Measurements from ENCODE around the gene GFOD1.
"Not testable (repeated sequence)": the region's sequence is repeated elsewhere in the genome, so short reads cannot be mapped to it uniquely, and the experiment has no call there.

Gene GFOD1

DNA sequence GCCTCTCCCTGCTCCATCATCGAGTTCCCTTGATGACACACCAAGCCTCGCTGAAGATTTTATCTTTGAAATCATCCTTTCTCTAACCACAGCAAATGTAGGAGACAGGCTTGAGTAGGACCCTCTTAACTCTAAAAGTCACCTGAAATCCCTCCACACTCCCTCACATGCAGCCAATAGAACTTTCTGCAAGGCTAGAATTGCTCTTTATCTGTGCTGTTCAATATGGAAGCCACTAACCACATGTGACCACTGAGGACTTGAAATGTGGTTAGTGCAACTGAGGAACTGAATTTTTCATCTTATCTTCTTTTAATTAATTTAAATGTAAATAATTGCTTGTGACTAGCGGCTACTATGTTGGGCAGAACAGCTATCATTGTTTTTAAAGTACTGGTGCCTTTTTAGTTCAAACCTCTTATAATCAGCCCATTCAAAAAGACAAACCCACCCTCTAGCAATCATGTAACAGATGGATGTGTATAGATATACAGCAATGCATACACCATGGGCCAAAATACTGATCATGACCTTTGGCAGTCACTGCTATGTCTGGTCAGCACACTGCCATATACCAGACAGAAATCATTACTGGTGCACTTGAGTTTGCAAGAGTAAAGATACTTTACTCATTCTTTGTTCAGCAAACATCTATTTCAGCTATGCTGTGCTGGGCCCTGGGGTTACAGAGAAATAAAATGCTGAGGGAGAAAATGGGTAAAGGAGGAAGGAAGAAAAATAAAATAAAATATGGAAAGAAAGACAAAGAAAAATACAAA lies 50.0 kb downstream of the GFOD1 start:
- no peak for DNase-seq

DNA sequence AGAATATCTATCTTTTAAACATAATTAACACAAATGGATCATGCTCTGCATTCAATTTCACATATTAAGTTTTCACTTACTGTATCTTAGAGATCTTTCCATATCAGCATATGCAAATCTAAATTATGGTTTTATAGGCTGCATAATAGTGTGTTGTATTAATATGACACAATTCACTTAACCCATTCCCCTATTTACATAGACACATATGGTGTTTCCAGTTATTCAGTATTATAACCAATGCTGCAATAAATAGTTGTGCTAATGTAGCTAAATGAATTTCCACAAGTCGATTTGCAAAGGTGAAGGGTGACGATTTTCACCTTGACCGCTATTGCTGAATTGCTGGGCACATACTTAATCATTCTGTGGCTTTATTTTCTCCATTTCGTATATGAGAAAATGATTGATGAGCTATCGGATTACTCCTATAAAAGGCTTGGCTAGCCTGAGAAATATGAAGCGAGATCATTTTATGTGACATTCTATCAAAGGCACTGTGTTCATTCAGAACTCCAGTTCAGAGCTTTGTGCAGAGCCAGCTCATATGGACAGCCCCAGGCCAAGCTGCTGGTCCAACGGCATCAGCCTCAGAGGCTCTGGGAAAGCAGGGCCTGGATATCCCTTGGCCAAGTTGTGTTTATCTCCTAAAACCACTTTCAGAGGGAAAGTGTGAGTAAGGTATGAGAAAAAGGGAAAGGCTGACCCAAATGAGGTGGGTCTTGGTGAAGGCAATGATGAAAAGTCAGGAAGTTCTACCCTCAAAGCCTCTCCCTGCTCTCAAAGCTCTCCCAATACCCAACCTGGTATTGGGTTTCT lies 50.8 kb downstream of the GFOD1 start:
- no peak for DNase-seq

DNA sequence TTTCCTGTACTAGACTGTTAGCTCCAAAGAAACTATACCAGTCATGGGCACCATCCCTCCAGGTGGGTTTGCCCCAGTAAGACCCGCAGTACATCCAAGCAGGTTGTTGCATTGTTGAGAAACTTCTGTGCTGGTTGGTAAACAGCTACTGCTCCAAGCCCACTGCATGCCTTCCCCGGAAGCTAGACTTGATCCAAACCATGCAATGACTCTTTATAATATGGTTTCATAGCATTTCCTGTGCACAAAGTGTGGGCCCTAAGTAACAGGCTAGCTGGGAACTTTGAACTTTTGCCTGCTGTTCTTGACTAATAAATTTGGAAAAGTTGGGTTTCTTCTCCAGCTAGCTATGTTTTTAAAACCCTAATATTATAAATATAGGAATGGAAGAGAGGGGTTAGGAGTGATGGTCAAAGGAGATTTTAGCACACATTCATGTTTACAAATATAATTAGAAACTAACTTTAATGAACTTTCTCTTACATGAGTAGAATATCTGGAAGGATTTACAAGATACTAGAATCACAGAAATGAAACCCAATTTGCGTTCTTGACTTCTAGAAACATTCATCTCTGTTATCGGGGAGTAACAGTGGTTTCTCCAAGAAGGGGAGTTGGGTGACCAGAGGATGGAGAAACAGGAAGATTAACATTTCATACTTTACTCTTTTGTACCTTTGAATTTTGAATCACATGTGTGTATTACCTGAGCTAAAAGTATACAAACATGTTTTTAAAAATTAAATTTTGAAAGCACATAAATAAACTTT lies 51.7 kb downstream of the GFOD1 start:
- no peak for DNase-seq

DNA sequence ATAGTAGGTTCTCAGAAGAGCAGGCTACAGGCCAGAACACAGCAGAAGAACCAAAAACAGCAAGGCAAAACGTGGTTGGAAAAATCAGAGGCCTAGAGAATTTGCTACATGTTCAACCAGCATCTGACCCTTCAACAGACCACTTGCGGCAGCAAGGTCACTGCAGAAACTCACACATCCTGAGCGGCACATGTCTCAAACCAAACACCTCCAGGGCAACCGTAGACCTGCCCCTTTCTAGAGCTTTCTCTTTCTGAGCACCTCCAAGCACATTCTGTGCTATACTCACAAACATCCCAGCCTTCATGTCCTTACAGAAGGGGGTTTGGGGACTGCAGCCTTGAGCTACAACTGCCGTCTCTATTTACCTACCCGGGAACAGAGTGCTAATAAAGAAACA lies 52.6 kb downstream of the GFOD1 start:
- no peak for DNase-seq

DNA sequence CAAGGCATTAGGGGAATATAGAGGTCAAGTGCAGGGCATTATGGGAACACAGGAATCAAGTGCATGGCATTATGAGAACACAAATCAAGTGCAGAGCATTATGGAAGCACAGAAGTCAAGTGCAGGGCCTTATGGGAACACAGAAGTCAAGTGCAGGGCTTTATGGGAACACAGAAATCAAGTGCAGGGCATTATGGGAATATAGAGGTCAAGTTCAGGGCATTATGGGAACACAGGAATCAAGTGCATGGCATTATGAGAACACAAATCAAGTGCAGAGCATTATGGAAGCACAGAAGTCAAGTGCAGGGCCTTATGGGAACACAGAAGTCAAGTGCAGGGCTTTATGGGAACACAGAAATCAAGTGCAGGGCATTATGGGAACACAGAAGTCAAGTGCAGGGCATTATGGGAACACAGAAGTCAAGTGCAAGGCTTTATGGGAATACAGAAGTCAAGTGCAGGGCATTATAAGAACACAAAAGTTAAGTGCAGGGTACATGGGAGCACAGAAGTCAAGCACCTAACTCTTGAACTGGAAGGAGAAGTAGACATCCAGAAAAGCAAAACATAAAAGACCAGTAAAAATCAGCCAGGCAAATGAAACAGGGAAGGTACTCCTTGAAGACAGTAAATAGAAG lies 53.1 kb downstream of the GFOD1 start:
- DNase-seq, result not testable (repeated sequence)

DNA sequence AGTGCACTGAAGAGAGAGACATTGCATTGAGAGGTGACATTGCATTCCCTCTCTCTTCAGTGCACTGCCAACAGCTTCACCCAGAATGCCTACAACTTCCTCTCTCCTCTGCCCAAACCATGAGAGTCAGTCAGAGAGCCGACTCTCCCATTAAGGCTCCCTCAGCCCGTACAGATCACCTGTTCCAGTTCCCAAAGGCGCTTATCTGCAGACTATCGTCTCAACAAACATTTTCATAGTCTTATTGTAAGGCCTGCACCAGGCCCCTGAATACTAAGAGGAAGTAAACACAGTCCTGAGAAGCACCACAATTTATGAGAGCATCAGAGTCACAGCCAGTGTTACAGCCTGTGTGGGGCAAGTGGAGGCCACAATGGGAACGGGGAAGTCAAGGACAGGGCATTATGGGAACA lies 53.7 kb downstream of the GFOD1 start:
- DNase-seq, result no peak

- DNase-seq, result no peak
These were observed 54.7 kb downstream of the GFOD1 start for GRCh38 chr6:13432526-13433184.

GRCh38 chr6:13431861-13432465 lies 55.4 kb downstream of the GFOD1 start:
- DNase-seq, result no peak

DNA sequence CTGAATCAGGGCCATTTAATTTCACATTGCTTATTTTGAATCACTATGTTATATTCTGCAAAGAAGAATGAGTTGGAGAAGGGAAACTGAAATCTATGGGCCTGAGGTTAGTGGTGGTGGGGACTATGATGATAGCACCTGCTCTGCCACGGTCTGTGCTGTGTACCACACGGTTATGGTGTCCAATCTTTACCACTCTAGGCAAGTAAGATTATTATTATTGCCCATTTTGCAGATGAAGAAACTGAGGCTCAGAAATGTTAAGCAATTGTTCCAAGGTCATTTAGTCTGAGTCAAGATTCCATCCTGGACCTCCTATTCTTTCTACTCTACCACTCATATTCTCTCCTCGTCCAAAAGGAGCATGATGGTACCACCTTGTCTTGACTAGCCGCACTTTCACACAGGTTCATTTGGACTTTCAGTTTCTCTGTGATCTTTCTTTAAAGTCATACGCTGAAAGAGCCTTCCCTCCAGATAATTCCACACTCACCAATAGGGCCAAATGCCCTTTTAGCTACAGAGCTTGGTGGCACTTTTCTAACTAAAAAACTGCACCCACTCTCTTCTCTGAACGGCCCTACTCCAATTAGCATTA lies 56.2 kb downstream of the GFOD1 start:
- no peak for DNase-seq

DNA sequence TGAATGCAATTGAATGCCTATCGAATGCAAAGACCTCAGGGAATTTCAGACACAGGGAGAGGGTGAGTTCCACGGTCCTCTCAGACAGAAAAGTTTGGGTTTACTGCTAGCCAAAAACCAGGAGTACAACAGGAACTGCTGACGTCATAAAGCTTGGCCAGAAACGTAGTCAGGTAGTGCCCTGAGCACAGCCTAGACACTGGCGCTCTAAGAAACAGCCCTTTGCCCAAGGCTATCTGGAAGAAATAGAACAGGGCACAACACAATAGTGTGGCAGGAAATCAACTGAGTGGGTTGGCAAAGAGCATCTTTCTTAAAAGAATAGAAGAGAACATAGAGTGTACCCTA lies 58.0 kb downstream of the GFOD1 start:
- no peak for DNase-seq

- DNase-seq, result no peak
These were observed 58.6 kb downstream of the GFOD1 start for GRCh38 chr6:13428583-13429405.

- DNase-seq, result no peak
These were observed 59.4 kb downstream of the GFOD1 start for GRCh38 chr6:13427801-13428582.

DNA sequence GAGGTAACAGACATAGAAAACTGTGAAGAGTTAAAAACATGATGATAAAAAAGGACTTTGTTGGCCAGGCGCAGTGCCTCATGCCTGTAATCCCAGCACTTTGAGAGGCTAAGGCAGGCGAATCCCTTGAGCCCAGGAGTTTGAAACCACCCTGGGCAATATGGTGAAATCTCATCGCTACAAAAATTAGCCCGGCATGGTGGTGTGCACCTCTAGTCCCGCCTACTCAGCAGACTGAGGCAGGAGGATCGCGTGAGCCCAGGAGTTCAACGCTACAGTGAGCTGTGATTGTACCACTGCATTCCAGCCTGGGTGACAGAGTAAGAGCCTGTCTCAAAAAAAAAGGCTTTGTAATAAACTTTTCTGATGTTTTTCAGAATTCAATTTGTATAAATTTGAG lies 60.1 kb downstream of the GFOD1 start:
- no peak for DNase-seq

GRCh38 chr6:13425943-13426931 lies 61.2 kb downstream of the GFOD1 start:
- no peak for DNase-seq

- DNase-seq, result no peak
These were observed 62.0 kb downstream of the GFOD1 start for GRCh38 chr6:13425270-13425873.

- no peak for DNase-seq
These were observed 64.1 kb downstream of the GFOD1 start for GRCh38 chr6:13423252-13423651.

GRCh38 chr6:13422681-13423221 lies 64.6 kb downstream of the GFOD1 start:
- no peak for DNase-seq

Data from NCI-H1105 treated with DMSO at 0.1 percent for 48 hours (cell line).